Forelimb muscle (tissue), 1 donor: Measurements from ENCODE around the gene NAT10. TPM values are rescaled to one million over a fixed set of nuclear protein-coding genes. Genes with fewer than 3 reads are reported as not detected.

Experiments used
- DNase-seq: peaks from one replicate; pipeline ENCODE4 v3.0.0-alpha.2; 2013; ENCODE audit warnings: low read depth
- polyA plus RNA-seq: library from polyadenylated mRNA; unstranded; fragments of 120-200 nt; gene quantifications from one replicate; pipeline ENCODE4 v1.2.1, GENCODE V29; 2013; ENCODE audit not compliant: insufficient read length

Gene NAT10
- polyA plus RNA-seq, 1 donor, result 30.9 TPM

GRCh38 chr11:34149274-34149673 is 43.8 kb downstream of the NAT10 start:
- no peak for DNase-seq

DNA sequence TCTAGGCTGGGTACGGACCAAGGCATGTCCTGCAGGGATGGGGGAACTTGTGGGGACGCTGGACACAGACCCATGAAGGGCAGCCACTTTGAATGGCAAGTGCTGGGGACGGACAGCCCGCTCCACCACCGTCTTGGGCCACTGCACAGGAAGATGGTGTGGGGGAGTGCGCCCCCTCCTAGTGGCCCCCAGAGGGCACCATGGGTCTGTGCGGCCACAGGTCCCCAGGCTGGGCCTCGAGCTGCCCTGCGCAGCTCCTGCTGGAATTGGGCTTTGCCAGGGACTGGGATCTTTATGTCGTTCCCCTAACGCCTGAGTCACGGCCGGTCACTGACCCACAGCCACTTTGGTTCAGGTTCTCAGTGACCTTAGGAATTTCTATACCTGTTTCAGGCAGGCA is 44.4 kb downstream of the NAT10 start:
- DNase-seq, result no peak

GRCh38 chr11:34150494-34151151 is 45.2 kb downstream of the NAT10 start:
- DNase-seq, result no peak

DNA sequence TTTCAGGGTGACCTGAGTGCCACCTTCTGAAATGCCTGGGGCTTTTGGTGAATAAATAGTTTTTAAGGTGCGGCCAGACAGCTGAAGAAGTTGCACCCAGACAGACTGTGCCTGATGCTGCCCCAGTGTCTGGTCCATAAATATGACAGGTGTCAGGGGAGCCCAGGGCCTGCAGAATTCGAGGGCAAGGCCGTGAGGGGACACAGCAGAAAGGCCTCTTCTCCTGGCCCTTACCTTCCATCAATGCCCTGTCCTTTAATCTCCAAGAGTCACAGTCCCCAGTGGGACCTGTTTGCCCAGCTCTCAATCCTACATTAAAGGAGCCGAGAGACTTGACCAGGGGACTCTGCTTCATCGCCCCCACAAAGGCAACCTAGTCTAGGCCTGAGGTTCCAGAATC is 45.7 kb downstream of the NAT10 start:
- DNase-seq, result no peak

GRCh38 chr11:34151916-34152845 is 46.8 kb downstream of the NAT10 start:
- no peak for DNase-seq

DNA sequence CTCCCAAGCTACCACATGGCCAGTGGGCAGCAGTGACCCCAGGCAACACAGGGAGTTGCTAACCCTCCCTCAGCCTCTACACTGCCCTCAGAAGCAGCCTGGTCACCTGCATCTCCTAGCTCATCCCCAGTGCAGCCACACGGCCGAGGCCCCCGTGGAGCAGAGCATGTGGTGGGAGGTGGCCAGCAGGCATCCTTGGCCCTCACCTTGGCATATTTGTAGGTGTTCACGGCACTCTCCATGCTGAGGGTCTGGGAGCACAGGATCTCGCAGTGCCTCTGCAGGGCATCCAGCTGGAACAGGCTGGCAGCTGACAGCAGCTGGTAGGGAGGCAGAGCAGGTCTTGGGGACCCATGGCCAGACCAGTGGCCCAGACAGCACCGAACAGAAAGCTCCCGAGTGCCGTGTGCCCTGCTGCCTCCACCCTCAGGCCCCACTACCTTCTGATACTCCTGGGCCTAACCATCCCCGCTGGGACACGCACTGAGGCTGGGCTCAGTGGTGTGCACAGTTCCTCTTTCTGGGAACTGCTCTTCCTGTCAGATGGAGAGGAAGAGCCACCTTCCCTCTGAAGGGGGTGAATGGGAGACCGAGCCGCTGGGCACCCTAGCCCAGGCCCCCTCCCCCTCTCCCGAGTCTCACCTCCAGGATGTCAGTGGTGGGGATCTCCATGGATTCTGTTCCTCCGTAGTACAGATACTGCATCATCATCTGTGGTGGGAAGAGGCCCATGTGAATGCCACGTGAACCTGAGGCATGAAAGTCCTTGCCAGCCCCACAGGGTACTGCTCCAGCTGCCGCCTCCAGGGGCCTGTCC is 48.8 kb downstream of the NAT10 start:
- no peak for DNase-seq

DNA sequence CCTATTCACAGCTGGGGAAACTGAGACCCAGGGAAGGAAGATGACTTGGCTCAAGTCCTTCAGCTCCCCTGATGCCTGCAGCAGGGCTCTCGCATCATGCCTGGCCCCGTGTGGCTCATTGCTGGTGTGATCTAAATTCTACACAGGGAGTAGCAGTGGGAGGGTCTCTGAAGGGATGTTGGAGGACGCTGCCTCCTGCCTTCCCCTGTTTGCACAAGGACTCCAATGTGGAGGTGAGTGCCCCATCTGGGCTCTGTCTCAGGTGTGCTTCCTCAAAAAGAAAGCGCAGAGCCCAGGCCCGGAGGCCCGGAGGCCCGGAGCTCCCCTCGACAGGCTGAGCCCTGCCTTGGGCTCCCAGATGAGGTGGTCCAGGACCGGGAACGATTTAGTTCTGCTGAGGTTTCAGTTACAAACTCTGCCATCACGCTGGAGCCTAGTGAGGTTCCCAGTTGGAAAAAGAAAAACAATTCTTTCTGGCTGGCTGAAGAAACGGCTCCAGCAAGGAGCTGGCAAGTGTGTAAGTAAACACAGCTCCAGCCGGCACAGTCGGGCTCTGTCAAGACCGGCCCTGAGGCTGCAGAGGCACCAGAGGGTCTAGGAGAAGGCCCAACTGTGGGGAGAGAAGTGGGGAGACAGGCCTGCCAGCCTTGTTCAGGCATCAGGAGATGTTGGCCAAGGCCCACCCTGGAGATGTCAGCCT is 49.8 kb downstream of the NAT10 start:
- DNase-seq, result no peak

DNA sequence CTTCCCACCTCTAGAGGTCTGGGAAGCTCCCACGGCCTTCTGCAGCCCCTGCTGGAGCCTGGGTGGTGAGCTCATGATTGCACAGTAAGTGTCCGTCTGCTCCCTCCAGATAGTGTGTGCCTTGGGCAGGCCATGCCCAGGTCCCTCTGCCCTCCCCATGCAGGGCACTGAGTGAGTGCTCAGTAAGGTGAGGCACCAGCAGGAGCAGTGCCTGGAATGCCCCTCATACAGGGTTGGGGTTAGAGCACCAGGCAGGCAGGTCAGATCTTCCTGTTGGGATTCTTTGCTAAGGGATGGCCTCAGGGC is 50.3 kb downstream of the NAT10 start:
- no peak for DNase-seq

GRCh38 chr11:34157163-34157562 is 51.7 kb downstream of the NAT10 start:
- DNase-seq, result no peak

DNA sequence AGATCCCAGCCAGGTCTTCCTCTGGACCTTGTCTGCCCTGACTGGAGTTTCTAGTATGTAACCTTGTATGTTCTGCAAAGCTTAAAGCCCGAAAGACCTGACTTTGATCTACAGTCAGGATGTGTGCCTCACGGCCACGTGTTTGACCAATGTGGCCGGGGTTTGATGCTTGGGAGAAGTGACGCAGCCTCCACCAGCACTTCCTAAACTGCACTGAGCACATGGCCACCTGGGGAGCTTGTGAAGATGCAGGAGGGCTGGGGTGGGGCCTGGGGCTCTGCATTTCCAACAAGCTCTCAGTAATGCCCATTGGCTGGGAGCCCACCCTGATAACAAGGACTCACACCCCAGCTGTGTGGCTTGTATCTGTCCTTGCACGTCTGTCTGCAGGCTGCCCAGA is 53.2 kb downstream of the NAT10 start:
- no peak for DNase-seq

DNA sequence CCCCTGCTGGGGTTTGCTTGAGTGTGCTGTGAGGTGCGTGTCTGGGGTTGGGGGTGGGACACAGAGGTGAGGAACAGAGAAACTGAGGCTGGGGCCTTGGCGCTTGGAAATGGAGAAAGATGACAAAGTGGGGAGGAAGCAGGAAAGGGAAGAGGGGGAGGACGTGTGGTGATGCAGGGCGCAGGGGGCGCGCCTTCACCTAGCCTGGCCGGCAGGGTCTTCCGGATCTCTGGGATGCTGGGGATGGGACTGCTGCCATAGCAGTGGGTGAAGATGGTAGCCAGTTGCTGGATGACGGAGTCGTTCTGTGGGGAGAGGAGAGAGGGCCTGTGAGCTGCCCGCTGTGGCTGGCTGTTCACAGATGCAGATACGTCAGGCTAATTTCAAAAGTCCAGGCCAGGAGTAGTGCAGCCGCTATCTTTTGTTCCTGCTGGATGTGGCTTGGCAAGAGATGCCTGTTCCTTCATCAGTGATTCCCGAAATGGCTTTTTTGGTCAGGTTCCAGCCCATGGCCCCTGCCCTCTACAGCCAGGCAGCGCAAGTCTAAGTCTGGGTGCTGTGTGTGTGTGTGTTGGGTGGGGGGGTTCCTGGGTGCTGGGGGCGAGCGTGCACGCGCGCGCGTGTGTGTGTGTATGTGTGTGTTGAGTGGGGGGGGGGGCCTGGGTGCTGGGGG is 54.8 kb downstream of the NAT10 start:
- no peak for DNase-seq

- no peak for DNase-seq
Observed at GRCh38 chr11:34160791-34161190, 55.4 kb downstream of the NAT10 start.

GRCh38 chr11:34161361-34161760 is 55.9 kb downstream of the NAT10 start:
- no peak for DNase-seq

- DNase-seq, result no peak
Observed at GRCh38 chr11:34161812-34162492, 56.5 kb downstream of the NAT10 start.

DNA sequence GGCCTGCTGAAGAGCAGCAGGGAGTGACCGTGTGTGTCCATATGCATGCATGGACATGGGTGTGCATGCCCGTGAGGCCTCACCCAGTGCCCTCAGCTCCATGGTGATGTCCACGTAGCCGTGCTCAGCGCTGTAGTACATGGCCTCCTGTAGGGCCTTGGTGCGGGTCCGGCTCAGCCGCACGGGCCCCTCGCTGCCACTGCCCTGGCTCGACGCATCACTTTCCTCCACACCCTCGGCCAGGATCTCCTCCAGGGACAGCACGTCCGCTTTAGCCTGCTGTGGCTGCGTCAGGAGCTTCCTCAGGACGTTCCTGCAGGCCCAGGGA is 57.0 kb downstream of the NAT10 start:
- DNase-seq, result no peak

- no peak for DNase-seq
Observed at GRCh38 chr11:34162856-34163255, 57.4 kb downstream of the NAT10 start.

DNA sequence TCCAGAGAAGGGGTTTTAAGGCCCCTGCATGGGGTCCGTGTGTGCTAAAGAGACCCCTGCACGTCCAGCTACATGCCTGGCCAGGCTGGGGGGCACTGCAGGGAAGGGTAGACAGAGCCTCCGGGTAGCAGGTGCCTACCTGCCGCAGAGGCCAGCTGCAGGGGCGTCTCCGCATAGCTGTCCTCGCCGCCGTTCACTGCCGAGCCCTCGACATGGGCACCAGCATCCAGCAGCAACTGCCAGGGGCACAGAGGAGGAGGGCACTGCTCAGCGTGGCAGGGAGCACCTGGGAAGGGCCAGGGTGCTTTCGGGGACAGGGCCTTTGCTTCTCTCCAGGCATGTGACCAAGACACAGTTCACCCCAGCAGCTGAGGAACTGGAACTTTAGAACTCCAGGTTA is 59.7 kb downstream of the NAT10 start:
- DNase-seq, result no peak

DNA sequence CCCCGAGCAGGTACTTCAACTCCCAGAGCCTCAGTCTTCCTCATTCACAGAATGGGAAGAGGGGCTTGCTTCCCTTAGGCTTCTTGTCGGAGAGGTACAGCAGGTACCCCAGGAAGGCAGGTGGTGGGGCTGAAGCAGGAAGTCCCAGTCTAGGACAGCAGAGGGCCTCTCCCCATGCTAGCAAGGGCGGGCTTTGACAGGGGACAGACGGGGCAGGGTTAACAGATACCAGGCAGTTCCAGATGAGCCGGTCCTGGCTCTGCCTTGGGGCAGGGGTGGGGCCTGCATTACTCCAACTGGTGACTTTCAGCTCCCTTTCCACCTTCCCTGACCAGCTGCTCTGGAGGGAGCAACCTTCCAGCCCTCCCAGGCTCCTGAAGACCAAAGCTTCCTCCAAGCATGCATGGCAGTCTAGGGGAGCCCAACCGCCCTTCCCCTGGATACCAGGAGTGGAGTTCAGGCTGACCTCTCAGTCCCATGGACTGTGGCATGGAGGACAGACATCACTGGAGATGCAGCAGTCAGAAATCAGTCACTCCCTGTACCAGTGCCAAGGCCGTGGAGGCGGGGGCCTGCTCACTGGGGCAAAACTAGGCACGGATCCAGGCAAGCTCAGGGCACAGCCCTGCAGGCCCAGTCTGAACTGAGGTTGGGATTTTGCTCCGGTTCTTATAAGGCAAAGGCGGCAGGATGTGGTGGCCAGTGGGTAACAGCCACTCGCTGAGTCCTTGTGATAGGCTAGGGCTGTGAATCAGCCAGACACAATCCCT is 60.5 kb downstream of the NAT10 start:
- no peak for DNase-seq

DNA sequence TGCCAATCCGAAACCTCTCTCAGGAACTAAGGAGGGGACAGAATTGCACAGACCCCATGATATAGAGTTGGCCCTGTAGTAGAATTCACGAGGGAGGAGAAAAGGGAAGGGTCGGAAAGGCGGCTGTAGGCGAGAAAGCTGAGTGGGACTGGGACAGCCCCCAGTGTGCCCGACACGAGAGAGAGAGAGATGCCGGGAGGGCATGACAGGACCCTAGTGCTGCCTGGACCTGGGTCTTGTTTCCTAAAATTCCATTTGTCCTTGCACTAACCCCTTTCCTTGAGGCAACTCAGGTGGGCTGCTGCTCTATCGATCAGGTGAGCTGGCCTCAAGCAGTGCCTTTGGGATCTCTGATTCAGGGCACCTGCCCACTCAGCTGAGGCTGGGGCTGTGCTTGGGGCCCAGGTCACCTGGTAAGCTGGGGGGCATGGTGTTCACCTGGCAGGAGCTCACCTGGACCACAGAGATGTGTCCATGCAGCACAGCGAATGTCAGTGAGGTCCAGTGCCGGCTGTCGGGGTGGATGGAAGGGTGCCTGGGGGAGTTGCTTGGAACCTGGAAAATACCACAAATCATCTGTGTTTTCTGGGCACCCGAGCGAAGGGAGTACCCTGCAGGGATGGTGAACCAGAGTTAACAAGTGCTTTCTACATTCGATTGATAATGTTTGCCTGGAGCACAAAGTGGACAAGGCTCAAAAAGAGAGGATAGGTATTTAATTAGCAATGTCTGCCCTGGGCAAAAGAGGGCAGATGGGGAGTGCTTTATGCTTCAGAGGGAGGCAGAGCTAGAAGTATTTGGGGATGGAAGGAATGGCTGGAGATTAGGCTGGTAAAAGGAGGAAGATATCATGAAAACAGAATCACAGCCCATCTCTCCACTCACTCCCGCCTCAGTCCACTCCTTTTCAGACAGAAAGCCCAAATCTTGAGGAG is 61.6 kb downstream of the NAT10 start:
- DNase-seq, result no peak
